ENCODE data around the gene CCN6. TPM values are rescaled to one million over a fixed set of nuclear protein-coding genes. Genes with fewer than 3 reads are reported as not detected.

CCN6 gene
- total RNA-seq, 4 donors from 2014 or later = 0.33 TPM; not detected in 3

DNA sequence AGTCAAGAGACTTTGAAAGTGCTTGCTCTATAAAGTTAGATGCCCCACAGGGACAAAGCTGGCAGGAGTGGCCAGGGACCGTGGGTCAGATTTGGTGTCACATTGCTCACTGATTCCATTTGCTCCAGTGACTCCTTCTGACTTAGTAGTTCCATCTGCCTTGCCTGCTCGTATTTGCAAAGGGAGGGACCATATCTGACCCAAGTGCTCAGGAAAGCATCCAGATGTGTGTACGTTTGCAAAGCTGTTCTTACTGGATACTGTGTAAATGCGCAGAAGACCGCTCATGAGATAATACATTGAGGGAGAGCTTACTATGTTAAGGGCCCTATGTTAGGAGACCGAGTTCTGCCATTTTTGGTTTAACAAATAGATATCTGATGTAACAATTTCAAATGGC is 21.2 kb upstream of the CCN6 start:
- Histone ChIP-seq H3K4me3 (replicated peaks in 1 of 3) (no peak overlapping the region), H3K9me3 (no peaks in the 10 kb centered on the region), H3K27ac (no peak overlapping the region), H3K27me3 (no peaks in the 10 kb centered on the region), H3K4me1 (peaks cover 19 to 31% of the 10 kb centered on the region in 2 donors), H3K36me3 (no peaks in the 10 kb centered on the region)
- 89 to 90% methylated on average over 6 of the region's 6 CpGs for WGBS, 2 donors
- intact Hi-C loops (cut with DNase I) = no loop called here
- no peak for TF ChIP-seq POLR2A (IDR thresholded peaks at IDR 0.05)
- TF ChIP-seq, protein P1, sequence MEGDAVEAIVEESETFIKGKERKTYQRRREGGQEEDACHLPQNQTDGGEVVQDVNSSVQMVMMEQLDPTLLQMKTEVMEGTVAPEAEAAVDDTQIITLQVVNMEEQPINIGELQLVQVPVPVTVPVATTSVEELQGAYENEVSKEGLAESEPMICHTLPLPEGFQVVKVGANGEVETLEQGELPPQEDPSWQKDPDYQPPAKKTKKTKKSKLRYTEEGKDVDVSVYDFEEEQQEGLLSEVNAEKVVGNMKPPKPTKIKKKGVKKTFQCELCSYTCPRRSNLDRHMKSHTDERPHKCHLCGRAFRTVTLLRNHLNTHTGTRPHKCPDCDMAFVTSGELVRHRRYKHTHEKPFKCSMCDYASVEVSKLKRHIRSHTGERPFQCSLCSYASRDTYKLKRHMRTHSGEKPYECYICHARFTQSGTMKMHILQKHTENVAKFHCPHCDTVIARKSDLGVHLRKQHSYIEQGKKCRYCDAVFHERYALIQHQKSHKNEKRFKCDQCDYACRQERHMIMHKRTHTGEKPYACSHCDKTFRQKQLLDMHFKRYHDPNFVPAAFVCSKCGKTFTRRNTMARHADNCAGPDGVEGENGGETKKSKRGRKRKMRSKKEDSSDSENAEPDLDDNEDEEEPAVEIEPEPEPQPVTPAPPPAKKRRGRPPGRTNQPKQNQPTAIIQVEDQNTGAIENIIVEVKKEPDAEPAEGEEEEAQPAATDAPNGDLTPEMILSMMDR (IDR thresholded peaks at IDR 0.05) = no peak
- DNase-seq = no peak

DNA sequence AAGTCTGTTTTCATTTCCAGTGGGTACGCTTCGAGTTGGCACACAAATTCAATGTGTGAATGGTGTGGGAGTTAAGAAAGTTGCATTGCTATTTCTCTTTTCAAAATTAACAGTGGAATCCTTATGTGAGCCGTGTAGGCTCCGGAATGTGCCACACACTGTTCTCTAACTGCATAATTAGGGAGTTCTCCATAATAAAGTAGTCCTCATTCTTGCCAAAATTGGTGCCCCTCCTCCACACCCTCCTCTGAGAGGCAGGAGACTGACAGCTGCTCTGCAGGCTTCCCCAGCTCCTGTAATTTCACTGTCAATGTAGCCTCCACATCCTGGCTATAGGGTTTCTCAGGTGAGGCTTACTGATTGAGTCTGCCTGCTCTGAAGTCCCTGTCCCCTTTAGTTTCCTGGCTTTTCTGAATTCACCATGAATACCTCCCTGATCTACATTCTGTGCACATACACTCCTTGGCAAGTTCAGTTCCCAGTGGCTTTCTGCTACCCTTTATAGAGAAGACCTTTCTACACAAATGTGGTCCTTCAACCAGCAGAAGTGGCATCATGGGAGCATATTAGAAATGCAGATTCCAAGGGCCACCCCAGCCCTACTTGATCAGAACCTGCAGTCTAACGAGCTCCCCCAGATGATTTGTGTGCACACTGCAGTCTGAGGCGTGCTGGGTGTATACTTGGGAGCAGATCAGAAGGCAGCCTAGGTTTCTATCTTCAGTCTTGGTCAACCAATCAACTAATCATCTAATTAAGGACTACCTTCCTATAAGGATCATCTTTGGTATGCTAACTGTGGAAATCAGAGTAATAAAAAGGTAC is 19.9 kb upstream of the CCN6 start:
- Histone ChIP-seq H3K4me1 (peaks cover 19 to 38% of the 10 kb centered on the region in 2 donors), H3K4me3 (replicated peaks in 1 of 3) (no peak overlapping the region), H3K27ac (peak overlapping the region in 1 of 3 donors; percentile 64), H3K9me3 (no peaks in the 10 kb centered on the region), H3K36me3 (no peaks in the 10 kb centered on the region), H3K27me3 (no peaks in the 10 kb centered on the region)
- intact Hi-C loops (cut with DNase I) = no loop called here
- TF ChIP-seq, protein P1 (IDR thresholded peaks at IDR 0.05) = no peak
- no peak for TF ChIP-seq POLR2A (IDR thresholded peaks at IDR 0.05)
- no peak for DNase-seq
- WGBS, 2 donors = 86% methylated on average over 6 of the region's 6 CpGs

DNA sequence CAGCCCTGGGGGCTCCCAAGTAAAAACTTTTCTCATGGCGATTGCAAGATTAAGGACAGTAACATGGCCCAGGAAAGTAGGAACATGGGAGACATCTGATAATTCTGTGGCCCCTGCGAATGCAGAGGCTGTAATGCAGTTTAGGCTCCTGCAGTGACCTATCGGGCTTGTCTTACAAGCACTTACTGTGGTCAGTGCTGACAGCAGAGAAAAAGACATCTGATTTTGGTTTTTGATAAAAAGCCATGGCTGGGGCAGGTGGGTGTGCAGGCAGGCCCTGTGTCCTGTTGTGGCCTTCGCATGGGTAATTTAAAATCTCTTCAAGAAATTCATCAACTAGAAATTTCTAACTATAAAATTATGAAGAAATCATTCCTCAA is 19.3 kb upstream of the CCN6 start:
- intact Hi-C loops (cut with DNase I) = no loop called here
- peaks cover 19 to 32% of the 10 kb centered on the region in 2 donors for H3K4me1 ChIP-seq
- TF ChIP-seq, protein P1 (IDR thresholded peaks at IDR 0.05) = no peak
- no peak for TF ChIP-seq POLR2A (IDR thresholded peaks at IDR 0.05)
- no peaks in the 10 kb centered on the region for H3K27me3 ChIP-seq
- H3K27ac ChIP-seq = peak overlapping the region in 2 of 3 donors; percentile 36 to 64
- WGBS, 2 donors = 95 to 97% methylated on average over 4 of the region's 4 CpGs
- H3K36me3 ChIP-seq = no peaks in the 10 kb centered on the region
- no peak for DNase-seq
- H3K4me3 ChIP-seq (replicated peaks in 1 of 3) = no peak overlapping the region
- no peaks in the 10 kb centered on the region for H3K9me3 ChIP-seq

DNA sequence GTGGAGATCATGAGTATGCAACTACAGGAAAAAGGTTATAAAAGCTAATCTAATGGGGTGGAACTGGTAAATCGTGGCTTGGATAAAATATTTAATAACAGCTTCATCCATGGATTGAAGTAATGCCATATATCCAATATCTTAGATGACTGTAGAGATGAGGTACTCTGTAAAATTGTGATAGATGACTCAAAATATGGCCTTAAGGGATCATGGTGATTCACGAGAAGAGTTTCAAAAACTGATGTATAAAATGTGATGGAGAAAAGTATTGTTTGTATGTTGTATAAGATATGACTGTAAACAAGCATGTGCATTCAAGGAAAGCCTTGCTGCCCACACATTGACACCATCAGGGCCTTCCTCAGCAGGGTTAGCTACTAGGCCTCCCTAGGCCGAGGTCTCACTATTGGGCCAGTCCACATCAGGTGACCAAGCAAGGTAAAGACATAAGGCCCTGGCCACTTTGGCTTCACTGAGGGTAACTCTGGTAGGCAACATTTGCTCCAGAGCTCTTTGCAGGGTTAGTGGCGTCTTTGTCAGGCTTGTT is 17.7 kb upstream of the CCN6 start:
- H3K27ac ChIP-seq = peak overlapping the region in 1 of 3 donors; percentile 43
- WGBS, 2 donors = 79 to 84% methylated on average over 4 of the region's 4 CpGs
- no peaks in the 10 kb centered on the region for H3K9me3 ChIP-seq
- DNase-seq = no peak
- H3K4me3 ChIP-seq (replicated peaks in 1 of 3) = no peak overlapping the region
- no peaks in the 10 kb centered on the region for H3K27me3 ChIP-seq
- TF ChIP-seq, protein P1 (IDR thresholded peaks at IDR 0.05) = no peak
- no peak for TF ChIP-seq POLR2A (IDR thresholded peaks at IDR 0.05)
- H3K36me3 ChIP-seq = no peaks in the 10 kb centered on the region
- intact Hi-C loops (cut with DNase I) = no loop called here
- H3K4me1 ChIP-seq = peaks cover 9 to 18% of the 10 kb centered on the region in 2 donors

DNA sequence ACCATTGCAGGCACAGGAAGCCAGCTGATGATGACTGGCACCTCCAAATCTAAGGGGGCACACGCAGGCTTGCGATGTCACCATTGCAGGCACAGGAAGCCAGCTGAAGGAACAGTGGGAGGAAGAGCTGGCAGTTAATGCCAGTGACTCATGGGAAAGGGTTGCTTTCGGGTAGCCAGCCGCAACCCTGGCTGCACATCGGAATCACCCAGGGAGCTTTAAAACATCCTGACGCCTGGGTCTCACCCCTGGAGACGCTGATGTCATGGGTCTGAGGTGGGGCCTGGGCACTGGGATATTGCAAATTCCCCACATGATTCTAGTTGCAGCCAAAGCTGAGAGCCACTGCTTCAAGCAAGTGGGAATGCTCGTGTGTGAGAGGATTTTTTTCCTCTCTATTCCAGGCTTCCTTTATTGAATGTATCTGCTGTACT is 16.1 kb upstream of the CCN6 start:
- Histone ChIP-seq H3K27me3 (no peaks in the 10 kb centered on the region), H3K36me3 (no peaks in the 10 kb centered on the region), H3K4me1 (peaks cover 3 to 8% of the 10 kb centered on the region in 2 donors), H3K9me3 (no peaks in the 10 kb centered on the region), H3K4me3 (replicated peaks in 1 of 3) (no peak overlapping the region), H3K27ac (peak overlapping the region; percentile 43 to 80 (median 55))
- intact Hi-C loops (cut with DNase I) = no loop called here
- TF ChIP-seq, protein P1 (IDR thresholded peaks at IDR 0.05) = no peak
- TF ChIP-seq POLR2A (IDR thresholded peaks at IDR 0.05) = no peak
- WGBS, 2 donors = 63 to 66% methylated on average over 7 to 8 of the region's 8 CpGs
- peak; percentile 23 to 43 for DNase-seq
